GM12891 (cell line): ENCODE data around the gene MYO5B.

Experiments used
- PAX5 ChIP-seq: IDR thresholded peaks from 2 replicates; pipeline ENCODE4 v1.6.1; 2011; ENCODE audit warnings: low read length, moderate library complexity, mild to moderate bottlenecking; ENCODE audit not compliant: insufficient read depth, severe bottlenecking
- POLR2A ChIP-seq: IDR thresholded peaks from 2 replicates; pipeline ENCODE4 v1.6.1; 2011; ENCODE audit warnings: low read depth, low read length, control low read depth
- POLR2AphosphoS5 ChIP-seq: IDR thresholded peaks from 2 replicates; pipeline ENCODE4 v1.6.1; 2011; ENCODE audit warnings: low read depth, low read length, control low read depth
- TAF1 ChIP-seq: IDR thresholded peaks from 2 replicates; pipeline ENCODE4 v1.6.1; 2011; ENCODE audit warnings: low read depth, low read length, control low read depth

- TF ChIP-seq TAF1 (no peak), POLR2A (no peak), POLR2AphosphoS5 (no peak), PAX5 (no peak)
Observed at GRCh38 chr18:49849331-49850217, 345.4 kb downstream of the MYO5B start.
